NCI-H2029 (cell line): ENCODE measurements around the gene ERRFI1.

Experiments
- DNase-seq: peaks from one replicate; lab custom pipeline; 2025; lab: John Stamatoyannopoulos, UW

The ERRFI1 gene

DNA sequence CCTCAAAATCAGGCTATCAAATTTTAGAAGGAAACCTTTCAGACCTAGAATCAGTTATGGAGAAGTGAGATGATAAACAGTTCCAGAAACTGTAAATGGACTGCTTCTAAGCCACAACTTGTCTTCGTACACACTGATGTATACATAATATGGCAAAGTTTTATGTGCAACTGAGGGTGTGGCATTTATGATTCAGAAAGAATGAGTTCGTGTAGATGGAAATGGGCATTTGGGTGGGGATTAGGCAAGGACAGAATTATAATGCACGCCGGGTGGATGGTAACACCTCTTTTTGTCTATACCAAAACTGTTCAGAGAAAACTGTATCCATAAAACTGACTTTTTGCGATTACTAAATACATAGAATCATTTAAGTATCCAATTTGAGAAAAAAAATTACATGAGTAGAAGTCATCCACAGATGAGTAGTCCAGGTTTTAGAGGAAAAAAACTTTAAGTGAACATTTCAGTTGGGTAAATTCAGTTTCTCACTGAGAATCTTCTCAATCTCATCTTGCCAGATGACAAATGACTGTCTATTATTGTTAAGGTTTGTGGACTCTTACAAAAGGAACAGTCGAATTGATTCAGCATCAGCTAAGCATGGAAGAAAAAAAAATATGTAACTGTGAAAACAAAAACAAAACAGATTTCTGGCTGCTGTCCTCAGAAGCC is 22.5 kb downstream of the ERRFI1 start:
- DNase-seq, result no peak

DNA sequence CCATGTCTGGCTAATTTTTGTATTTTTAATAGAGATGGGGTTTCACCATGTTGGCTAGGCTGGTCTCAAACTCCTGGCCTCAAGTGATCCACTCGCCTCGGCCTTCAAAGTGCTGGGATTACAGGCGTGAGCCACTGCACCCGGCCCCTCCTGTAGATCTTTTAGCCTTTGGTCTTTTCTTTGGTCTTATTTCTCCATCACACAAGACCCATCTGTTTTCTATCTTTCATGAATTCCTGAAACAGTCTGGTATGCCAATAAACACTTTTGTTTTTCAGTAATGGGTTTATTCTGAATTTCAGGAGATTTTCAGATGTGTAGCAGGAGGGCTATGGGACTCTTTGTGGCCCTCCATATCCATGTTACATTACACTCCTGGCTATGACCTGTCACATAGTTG is 23.2 kb downstream of the ERRFI1 start:
- DNase-seq, result no peak

DNA sequence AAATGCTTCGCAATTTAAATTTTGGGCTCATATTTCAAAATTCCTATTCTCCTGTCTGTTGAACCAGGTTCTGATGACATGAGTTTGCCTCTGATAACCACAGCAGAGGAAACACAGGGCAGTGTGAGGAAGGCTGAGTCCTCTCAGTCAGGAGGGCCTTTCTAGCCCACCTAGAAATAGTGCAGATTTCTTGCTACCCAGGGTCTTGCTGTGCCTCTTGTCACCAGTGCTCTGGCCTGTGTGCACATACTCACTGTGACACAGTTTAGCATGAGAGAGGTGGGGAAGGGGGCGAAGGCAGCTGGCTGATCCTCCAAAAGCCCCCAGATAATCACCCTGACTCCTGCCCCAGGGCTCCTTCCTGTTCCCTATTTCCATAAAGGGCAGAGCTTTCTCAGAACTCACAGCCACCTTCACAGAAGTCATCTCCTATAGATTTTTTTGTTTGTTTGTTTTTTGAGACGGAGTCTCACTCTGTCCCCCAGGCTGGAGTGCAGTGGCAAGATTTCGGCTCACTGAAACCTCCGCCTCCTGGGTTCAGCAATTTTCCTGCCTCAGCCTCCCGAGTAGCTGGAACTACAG is 23.7 kb downstream of the ERRFI1 start:
- DNase-seq, result no peak

DNA sequence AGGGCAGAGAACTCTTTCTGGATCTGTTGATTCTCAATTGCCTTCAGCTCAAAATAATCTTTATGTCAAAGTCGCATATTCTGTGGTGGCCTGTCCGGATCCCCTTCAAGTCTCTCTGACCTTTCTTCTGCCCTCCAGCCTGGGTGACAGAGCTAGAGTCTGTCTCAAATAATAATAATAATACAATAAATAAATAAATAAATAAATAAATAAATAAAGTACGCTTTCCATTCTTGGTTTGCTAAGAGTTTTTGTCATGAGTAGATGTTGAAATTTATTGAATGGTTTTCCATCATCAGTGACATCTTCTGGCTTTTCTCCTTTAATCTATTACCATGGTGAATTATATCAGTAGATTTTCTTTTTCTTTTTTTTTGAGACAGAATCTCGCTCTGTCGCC is 30.7 kb downstream of the ERRFI1 start:
- DNase-seq, result no peak

DNA sequence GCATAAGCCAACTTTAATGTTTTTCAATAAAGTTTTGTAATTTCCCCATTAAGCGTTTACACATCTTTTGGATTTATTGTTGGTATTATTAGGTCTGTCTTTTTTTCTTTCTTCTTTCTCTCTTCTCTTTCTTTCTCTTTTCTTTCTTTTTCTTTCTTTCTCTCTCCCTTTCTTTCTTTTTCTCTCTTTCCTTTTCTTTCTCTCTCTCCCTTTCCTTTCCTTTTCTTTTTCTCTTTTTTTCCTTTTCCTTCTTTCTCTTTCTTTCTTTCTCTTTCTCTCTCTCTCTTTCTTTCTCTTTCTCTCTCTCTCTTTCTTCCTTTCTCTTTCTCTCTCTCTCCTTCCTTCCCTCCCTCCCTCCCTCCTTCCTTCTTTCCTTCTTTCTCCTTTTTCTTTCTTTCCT is 31.3 kb downstream of the ERRFI1 start:
- DNase-seq, result no peak

DNA sequence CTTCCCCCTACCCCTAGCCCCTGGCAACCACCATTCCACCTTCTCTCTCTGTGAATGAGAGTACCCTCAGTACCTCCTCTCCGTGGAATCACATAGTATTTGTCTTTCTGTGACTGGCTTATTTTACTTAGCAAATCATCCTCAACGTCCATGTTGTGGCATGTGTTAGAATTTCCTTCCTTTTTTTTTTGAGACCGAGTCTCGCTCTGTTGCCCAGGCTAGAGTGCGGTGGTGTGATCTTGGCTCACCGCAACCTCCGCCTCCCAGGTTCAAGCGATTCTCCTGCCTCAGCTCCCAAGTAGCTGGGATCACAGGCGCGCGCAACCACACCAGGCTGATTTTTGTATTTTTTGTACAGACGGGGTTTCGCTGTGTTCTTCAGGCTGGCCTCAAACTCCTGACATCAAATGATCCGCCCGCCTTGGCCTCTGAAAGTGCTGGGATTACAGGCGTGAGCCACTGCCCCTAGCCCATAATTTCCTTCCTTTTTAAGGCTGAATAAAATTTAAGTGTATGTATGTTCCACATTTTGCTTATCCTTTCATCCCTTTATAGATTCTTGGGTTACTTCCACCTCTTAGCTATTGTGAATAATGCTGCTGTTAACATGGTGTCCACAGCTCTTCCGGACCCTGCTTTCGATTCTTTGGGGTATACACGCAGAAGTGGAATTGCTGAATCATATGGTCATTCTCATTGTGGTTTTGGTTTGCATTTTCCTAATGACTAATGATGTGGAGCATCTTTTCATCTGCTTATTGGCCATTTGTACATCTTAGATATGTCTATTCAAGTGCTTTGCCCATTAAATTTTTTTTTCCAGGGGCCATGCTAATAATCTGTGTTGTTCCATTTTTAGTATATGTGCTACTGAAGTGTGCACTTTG is 32.3 kb downstream of the ERRFI1 start:
- no peak for DNase-seq

DNA sequence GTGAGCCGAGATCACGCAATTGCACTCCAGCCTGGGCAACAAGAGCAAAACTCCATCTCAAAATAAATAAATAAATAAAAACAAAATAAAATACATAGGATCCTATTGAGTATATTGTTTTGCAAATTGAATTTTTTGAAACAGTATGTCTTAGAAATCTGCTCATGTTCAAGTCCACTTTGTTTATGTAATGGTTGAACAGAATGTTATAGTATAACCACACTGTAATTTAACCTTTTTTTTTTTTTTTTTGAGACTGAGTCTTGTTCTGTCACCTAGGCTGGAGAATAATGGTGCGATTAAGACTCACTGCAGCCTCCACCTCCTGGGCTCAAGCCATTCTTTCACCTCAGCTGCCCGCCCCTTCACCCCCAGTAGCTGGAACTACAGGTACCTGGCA is 33.2 kb downstream of the ERRFI1 start:
- DNase-seq, result no peak

DNA sequence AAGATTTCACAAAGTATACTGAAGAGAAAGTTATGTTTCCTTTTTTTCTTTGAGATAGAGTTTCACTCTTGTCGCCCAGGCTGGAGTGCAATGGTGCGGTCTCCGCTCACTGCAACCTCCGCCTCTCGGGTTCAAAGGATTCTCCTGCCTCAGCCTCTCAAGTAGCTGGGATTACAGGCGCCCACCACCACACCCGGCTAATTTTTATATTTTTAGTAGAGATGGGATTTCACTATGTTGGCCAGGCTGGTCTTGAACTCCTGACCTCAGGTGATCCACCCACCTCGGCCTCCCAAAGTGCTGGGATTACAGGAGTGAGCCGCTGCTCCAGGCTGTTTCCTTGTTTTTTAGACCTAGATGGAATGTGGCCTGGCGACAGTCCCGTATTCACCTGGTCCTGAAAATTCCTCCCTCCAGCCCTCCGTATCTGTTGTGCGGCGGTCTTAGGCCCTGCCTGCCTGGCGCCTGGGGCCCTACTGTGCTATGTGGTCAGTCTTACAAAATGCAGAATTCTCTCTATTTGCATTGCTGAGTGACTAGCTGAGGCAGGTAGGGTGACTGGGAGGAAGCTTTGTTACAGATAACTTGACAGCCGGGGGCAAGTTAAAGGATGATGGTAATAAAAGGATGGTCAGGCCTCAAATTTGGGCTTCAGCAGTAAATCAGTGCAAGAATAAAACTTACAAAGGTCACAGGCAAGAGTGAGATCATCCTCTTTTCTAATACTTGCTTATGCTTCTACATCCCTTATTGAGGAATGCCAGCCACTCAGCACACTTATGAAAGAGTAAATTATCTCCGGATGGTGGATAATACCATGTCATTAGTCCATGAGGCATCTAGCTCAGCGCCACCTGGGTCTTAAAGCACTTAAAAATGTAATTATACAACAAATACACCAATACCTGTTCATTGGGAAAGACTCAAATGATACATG is 34.3 kb downstream of the ERRFI1 start:
- no peak for DNase-seq

DNA sequence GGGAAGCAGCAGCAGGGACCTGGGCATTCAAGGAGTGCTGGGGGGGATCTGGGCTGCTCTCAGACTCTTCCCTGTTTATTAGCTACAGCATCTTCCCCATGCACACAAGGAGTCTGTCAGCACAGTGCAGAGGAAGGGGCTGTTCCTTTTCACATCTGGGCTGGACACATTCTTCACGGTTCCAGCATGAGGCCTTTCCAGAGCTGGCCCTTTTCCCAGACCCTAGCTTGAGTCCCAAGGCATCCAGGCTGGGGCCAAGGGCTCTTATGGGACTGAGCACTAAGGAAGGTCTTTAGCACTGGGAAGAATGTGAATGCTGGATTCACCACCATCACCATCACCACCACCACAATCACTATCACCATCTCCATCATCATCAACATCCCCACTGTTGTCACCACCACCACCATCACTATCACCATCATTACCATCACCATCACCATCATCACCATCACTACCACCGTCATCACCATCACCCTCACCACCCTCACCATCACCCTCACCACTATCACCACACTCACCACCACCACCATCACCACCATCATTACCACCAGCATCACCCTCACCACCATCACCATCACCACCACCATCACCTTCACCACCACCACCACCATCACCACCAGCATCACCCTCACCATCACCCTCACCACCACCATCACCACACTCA is 36.2 kb downstream of the ERRFI1 start:
- DNase-seq, result no peak

DNA sequence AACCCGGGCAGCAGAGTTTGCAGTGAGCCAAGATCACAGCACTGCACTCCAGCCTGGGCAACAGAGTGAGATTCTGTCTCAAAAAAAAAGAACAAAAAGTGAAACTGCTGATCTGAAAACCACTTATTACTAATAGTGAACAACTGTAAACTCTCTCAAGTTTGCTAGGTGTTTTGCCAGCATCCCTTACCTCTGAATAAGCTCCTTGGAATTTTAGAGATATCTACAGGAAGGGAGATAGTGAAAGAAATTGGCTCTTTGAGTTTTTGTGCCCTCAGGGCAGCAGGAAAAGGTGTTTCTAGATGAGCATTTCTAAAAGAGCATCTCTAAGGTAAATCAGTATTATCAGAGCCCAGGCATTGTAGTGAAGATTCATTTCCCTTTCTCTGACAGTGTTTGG is 37.5 kb downstream of the ERRFI1 start:
- DNase-seq, result no peak

DNA sequence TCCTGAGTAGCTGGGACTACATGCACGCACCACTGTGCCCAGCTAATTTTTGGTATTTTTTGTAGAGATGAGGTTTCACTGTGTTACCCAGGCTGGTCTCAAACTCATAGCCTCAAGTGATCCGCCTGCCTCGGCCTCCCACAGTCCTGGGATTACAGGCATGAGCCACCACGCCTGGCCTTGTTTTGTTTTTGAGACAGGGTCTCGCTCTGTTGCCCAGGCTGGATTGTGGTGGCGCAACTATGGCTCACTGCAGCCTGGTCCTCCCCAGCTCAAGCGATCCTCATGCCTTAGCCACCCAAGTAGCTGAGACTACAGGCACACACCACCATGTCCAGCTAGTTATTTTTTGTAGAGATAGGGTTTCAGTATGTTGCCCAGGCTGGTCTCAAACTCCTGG is 38.6 kb downstream of the ERRFI1 start:
- DNase-seq, result no peak

DNA sequence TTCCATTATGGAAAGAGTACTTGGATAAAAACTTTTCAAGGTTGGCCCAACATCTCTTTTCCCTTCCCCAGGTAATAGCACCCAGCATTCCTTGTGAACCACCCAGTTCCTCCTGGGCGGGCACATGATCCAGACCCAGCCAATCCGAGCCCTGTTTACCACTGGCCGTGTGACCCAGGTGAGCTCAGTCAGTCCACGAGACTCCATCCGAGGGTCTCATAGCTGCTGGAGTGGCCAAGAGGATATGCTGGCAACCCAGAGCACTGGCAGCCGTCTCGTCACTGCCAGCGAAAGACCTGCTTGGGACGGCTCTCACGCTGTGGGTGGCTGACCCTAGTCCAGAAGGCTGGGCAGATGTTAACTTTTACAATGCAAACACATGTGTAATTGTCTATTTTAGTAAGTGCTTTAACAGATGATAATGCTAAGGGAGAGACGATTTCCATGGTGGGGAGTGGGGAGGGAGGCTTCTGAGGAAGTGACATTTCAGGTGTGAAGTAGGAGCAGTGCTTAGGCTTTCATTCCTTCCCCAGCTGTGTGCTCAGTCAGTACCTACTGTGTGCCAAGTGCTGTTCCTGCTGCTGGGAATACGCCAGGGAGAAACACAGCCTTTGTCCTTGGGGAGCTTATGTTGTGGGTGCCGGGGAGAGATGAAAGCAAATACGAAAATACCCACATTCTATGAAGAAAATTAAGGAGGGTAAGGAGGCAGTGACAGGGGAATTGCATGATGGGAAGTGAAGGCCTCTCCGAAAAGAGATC is 40.1 kb downstream of the ERRFI1 start:
- DNase-seq, result no peak

DNA sequence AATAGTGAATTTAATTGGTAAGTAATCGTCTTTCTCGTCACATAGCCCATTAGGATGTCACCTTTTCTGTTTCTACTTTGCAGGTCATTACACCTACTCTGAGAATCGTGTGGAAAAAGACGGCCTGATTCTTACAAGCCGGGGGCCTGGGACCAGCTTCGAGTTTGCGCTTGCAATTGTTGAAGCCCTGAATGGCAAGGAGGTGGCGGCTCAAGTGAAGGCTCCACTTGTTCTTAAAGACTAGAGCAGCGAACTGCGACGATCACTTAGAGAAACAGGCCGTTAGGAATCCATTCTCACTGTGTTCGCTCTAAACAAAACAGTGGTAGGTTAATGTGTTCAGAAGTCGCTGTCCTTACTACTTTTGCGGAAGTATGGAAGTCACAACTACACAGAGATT is 41.3 kb downstream of the ERRFI1 start:
- DNase-seq, result no peak

DNA sequence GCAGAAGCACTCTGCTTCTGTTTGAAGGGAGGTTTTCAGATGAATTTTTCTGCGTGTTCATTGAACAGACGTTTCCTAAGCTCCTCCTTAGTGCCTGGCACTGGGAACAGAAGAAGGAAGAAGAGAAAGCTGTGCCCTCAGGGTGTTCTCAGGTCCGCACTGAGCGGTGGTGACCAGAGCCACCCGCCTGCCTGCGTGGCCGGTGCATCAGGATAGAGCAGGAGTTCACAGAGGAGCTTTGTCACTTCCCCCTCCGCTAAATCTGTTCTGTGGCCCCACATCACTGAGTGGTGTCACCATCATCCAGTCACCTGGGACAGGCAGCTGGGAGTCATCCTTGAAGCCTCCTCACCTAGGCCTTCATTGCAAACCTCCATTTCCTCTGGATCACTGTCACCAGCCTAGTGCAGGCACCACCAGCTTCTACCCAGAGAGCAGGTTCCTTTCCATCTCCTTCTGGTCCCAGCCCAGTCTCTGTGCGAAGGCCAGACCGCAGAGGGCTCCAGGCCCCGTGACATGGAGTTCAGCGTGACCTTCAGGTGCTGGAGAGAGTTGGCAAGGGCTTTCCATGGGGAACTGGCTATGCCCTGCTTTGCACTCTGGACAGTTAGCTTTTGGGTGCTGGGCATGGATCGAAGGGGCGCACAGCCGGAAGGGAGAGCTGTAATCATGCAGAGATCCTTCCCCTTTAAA is 42.9 kb downstream of the ERRFI1 start:
- no peak for DNase-seq

DNA sequence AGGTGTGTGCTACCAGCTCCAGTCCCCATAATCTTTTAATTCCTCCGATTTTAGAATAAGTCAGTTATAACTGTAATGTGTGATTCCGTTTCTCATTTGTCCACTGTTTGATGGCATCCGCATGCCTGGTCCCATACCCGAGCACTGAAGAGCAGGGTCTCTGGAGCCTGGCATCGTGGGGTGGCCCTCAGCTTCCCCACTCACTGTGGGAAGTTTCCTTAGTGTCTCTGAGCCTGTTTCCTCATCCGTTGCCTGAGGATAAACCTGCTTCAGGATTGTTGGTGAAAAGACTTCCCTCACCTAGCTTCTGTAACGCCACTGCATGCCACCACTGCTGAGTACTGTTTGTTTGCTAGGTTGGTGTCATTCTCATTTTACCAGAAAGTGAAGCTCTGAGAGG is 45.1 kb downstream of the ERRFI1 start:
- no peak for DNase-seq

DNA sequence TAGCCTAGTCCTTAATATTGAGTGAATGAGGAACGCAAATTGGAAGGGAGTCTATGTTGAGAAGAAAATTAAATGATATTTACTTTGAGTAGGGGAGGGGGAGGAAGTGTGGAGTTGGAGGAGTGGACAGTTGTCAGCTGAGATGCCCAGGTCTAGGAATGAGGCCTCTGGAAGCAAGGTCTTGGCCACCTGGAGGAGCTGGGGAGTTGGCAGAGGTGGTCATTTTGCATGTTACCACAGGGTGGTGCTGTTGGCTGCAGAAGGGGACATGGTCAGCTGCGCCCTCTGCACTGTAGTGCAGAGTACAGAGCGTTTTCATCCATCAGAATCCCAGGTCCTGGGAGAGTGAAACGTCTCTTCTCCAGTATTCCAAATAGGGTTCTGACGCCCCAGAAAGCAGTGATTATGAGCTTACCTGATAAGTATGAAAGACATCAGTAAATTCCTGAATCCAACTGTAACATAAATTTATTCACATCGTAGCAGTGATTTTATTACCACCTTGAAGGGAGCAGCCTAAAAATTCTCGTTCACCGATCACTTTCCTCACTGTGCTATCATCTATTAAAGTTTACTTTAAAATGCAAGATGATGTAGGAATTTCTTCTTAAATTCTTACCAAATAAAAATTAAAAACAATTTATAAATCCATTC is 50.8 kb downstream of the ERRFI1 start:
- peak; percentile 24 for DNase-seq

DNA sequence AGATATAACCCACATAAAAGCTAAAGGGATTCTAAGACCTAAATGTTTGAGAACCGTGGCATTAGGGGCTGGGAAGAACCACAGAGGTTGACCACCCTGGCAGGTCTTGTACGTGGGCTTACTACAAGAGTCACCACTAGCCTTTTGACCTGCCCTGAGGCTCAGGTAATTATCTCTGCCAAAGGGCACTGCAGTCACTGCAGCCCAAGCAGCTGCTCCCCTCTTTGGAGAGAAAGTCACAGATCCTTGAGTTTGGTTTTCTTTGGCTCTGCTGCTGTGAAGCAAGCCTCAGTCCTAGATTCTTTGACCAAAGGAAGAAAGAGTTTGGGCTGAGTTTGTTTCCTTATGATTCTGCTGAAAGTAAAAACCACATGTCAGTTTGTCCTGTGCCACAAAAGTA is 53.0 kb downstream of the ERRFI1 start:
- no peak for DNase-seq

DNA sequence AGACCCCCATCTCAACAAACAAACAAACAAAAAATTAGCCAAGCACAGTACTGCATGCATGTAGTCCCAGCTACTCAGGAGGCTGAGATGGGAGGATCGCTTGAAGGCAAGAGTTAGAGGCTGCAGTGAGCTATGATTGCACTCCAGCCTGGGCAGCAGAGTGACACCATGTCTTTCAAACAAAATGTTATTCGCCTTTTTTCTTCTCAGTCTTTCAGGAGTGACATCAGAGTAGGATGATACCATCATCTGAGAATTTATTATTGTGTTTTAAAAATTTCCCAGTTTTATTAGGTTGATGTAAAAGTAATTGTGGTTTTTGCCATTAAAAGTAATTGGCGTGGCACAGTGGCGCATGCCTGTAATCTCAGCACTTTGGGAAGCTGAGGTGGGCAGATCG is 53.8 kb downstream of the ERRFI1 start:
- no peak for DNase-seq

DNA sequence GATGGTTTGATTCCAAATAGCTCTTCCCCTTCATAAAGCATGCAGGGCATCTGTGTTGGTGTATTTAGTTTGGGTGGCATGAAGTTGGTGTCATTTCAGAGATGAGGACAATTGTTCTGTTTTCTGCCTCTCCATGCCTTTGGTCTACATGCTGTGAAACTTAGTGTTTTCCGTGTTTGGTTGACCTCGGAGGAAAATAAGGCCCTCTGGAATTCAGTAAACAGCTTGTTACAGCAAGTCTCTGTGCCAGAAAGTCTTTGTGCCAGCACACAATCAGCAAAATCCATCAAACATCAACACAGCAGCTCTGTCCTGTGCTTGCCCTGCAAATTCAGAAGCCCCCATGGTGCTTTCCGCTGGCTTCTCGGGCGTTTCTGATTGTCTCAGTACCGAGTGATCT is 55.1 kb downstream of the ERRFI1 start:
- no peak for DNase-seq

DNA sequence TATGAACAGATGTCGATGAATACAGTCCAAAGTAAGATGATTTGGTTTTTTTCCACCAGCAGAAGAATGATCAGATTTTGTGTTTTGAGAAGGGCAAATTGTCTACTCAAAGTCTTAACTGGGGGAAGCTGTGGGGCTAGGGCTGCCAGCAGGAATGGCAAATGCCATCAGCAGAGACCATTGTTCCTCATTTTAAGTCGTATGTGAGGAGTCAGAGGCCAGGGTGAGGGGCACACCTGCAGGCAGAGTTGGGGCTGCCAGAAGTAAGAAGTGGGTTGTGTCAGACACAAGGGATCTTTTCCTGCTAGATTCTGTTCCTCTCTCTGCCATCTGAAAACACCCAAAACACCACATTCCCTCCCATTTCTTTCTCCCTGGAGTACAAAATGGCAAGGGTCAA is 55.9 kb downstream of the ERRFI1 start:
- DNase-seq, result no peak
